ENCODE data around the gene WHRN. TPM values are rescaled to one million over a fixed set of nuclear protein-coding genes. Genes with fewer than 3 reads are reported as not detected.

The WHRN gene
- total and polyA plus RNA-seq, 2 donors (not counting 1 experiment from before 2014, with no cell fraction given) = 19.4 to 95.7 TPM

- H3K4me1 Mint-ChIP-seq = peaks cover 95% of the 10 kb centered on the region
- intact Hi-C loops (cut with micrococcal nuclease) = loop anchor here (5.0 kb wide), 1 partner anchor 82 kb away; no protein-coding TSS in a partner anchor
- Histone ChIP-seq H3K4me2 (replicated peaks; ENCODE audit: low read depth, low read length, poor library complexity, severe bottlenecking) (peak overlapping the region; percentile 75), H3K4me1 (ENCODE audit: control insufficient read depth in 2 of 2, insufficient read depth in 2 of 2, low read length in 2 of 2) (peaks cover 96 to 99% of the 10 kb centered on the region in 2 donors), H3K27me3 (replicated peaks in 1 of 4; ENCODE audit: control extremely low read depth in 1 of 4, control insufficient read depth in 3 of 4, insufficient read depth in 4 of 4, low read length in 3 of 4) (no peaks in the 10 kb centered on the region), H4K20me1 (ENCODE audit: control insufficient read depth, insufficient read depth, low read length, poor library complexity, severe bottlenecking) (no peaks in the 10 kb centered on the region), H3K27ac (ENCODE audit: low read length in 2 of 2) (peak overlapping the region; percentile 92 to 95), H3K79me2 (ENCODE audit: control insufficient read depth, insufficient read depth, low read length) (peaks cover 52% of the 10 kb centered on the region), H3K4me3 (ENCODE audit: control extremely low read depth in 1 of 5, extremely low read depth in 1 of 5, insufficient read depth in 1 of 5, low read depth in 2 of 5, low read length in 4 of 5) (no peak overlapping the region), H3K9ac (ENCODE audit: low read length) (peak overlapping the region; percentile 6), H2AFZ (ENCODE audit: insufficient read depth, low read depth, low read length, poor library complexity, severe bottlenecking) (no peak overlapping the region), H3K36me3 (replicated peaks in 1 of 2; ENCODE audit: control extremely low read depth in 1 of 2, control insufficient read depth in 1 of 2, extremely low read depth in 1 of 2, insufficient read depth in 2 of 2, low read length in 1 of 2) (peaks cover 2 to 81% of the 10 kb centered on the region in 2 experiments), H3K9me3 (ENCODE audit: control extremely low read depth in 1 of 3, control insufficient read depth in 2 of 3, insufficient read depth in 1 of 3, low read length in 2 of 3) (no peaks in the 10 kb centered on the region)
- peak overlapping the region; percentile 97 for H3K27ac Mint-ChIP-seq
- H3K4me3 Mint-ChIP-seq = peak overlapping the region; percentile 60
- no peaks in the 10 kb centered on the region for H3K27me3 Mint-ChIP-seq
- POLR2A ChIA-PET = interaction anchor here (0.6 to 8.6 kb wide), 3 partner anchors 17 to 34 kb away, joined by 7 to 135 read pairs (median 108); partner anchors contain the start of gene AKNA
- no peak for TF ChIP-seq EZH2 (IDR thresholded peaks at IDR 0.05; ENCODE audit: borderline replicate concordance, insufficient read depth, low read depth, low read length, poor library complexity, severe bottlenecking)
- TF ChIP-seq, protein P1, sequence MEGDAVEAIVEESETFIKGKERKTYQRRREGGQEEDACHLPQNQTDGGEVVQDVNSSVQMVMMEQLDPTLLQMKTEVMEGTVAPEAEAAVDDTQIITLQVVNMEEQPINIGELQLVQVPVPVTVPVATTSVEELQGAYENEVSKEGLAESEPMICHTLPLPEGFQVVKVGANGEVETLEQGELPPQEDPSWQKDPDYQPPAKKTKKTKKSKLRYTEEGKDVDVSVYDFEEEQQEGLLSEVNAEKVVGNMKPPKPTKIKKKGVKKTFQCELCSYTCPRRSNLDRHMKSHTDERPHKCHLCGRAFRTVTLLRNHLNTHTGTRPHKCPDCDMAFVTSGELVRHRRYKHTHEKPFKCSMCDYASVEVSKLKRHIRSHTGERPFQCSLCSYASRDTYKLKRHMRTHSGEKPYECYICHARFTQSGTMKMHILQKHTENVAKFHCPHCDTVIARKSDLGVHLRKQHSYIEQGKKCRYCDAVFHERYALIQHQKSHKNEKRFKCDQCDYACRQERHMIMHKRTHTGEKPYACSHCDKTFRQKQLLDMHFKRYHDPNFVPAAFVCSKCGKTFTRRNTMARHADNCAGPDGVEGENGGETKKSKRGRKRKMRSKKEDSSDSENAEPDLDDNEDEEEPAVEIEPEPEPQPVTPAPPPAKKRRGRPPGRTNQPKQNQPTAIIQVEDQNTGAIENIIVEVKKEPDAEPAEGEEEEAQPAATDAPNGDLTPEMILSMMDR (IDR thresholded peaks at IDR 0.05) = no peak
- no peaks in the 10 kb centered on the region for H3K9me3 Mint-ChIP-seq (ENCODE audit: insufficient read depth)
- DNase-seq = no peak
- CTCF ChIA-PET = interaction anchor here (1.6 to 5.6 kb wide), 2 partner anchors 15 to 25 kb away, joined by 5 to 85 read pairs; partner anchors contain the start of gene AKNA
- WGBS (ENCODE audit: insufficient coverage) = 13% methylated on average over 5 of the region's 6 CpGs
- no peak for ATAC-seq (ENCODE audit: low read depth)
Measured at GRCh38 chr9:114370251-114370967, 134.9 kb downstream of the WHRN start.
